ENCODE measurements around the gene ACBD3.

Gene ACBD3

GRCh38 chr1:226133504-226134123 is 52.9 kb downstream of the ACBD3 start:
- DNase-seq: peak; percentile 32

- peak; percentile 48 for DNase-seq
Observed at GRCh38 chr1:226132728-226133503, 53.6 kb downstream of the ACBD3 start.

DNA sequence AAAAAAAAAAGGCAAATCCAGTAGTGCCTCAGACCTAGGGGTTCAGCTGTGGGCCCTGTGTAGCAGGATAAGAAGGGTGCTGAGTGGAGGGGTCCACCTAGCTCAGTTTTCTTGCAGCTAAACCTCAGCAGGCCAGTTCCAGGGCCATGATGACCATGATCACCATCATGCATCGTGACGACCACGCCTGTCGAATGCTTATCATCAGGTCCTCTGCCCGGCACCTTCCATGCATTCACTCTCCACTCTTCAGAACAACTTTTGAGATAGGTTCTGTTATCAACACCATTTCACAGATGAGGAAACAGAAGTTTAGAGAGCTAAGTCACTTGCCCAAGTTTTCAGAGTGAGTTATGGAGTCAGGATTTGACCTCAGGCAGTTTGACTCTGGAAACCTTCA is 54.9 kb downstream of the ACBD3 start:
- peak; percentile 22 for DNase-seq

DNA sequence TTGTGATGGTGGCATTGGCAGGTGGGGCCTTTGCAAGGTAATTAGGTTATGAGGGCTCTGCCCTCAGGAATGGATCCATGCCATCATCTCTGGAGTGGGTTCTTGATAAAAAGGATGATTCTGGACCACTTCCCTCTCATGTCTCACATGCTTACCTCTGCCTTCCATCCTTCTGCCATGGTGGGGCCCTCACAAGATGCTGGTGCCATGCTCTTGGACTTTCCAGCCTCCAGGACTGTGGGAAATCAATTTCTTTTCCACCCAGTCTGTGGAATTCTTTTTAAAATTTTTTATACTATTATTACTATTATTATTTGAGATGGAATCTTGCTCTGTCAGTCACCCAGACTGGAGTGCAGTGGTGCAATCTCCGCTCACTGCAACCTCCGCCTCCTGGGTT is 57.3 kb downstream of the ACBD3 start:
- peak; percentile 12 for DNase-seq

DNA sequence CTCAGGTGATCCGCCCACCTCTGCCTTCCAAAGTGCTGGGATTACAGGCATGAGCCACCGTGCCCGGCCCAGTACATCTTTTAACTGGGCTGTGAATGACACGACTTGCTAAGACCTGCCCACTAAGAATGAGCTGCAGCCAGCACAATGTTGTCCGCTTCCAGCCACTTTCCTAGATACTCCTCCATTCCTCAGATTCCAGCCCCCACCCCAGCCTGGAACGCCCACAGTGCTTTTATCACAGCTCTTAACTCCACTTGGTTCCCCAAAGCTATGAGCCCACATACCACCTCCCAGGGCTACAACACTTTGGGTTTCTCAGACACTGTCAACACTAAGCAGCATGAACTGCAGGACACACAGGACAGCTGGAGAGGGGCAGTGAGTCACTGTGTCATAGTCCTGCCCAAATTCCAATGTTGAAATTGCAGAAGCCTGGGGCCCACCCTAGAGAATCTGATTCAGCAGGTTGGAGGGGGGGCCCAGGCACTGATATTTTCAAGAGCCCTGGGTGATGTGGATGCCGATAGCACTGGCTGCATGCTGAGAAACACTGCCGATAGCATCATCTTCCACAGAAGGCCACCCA is 58.0 kb downstream of the ACBD3 start:
- DNase-seq: peak; percentile 42

DNA sequence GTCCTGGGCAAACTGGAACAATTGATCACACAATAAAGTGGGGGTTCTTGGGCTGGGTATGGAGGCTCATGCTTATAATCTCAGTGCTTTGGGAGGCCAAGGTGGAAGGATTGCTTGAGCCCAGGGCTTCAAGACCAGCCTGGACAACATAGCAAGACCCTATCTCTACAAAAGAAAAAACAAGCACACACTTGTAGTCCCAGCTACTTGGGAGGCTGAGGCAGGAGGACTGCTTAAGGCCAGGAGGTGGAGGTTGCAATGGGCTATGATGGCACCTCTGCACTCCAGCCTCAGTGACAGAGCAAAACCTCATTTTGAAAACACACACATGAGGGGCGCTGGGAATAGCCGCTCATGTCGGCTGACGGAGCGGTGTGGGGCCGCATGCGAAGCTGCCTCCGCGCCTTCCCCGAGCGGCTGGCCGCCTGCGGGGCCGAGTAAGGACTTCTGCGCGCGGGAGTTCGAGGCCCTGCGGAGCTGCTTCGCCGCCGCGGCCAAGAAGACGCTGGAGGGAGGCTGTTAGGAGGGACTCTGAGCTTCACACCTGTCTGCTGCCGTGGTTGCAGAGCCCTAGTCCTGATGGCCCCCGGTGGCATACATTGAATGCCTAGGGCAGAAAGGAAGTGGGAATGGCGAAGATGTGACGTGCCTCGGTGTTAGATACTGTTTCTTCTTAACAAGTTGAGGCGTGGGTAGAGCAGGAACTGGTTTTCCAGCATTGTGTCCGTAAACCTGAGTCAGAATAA is 59.5 kb downstream of the ACBD3 start:
- no peak for DNase-seq

GRCh38 chr1:226125831-226126230 is 60.7 kb downstream of the ACBD3 start:
- DNase-seq: no peak

DNA sequence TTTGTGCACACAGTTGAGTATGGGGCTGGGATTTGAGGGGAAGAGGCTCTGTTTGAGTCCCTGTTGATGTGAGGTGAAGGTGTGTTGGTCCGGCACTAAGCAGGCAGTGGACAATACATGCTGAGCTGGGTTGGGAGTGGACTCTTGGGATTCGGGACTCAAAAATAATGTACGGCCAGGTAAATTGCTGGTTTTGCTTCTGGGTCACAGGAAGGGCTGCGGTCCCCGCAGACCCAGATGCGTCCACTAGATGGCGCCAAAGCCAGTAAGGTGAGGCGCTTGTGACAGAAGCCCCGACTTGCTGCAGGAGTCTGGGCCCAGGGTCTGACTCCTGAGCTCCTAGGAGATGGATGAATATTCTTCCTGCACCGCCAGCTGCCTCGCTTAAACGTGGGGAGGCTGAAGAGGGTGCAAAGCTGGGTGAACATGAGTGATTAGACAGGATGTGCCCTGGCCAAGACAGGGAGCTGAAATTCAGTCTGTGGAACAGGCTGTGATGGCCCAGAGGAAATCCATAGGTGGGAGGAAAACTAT is 61.4 kb downstream of the ACBD3 start:
- peak; percentile 98 for DNase-seq

DNA sequence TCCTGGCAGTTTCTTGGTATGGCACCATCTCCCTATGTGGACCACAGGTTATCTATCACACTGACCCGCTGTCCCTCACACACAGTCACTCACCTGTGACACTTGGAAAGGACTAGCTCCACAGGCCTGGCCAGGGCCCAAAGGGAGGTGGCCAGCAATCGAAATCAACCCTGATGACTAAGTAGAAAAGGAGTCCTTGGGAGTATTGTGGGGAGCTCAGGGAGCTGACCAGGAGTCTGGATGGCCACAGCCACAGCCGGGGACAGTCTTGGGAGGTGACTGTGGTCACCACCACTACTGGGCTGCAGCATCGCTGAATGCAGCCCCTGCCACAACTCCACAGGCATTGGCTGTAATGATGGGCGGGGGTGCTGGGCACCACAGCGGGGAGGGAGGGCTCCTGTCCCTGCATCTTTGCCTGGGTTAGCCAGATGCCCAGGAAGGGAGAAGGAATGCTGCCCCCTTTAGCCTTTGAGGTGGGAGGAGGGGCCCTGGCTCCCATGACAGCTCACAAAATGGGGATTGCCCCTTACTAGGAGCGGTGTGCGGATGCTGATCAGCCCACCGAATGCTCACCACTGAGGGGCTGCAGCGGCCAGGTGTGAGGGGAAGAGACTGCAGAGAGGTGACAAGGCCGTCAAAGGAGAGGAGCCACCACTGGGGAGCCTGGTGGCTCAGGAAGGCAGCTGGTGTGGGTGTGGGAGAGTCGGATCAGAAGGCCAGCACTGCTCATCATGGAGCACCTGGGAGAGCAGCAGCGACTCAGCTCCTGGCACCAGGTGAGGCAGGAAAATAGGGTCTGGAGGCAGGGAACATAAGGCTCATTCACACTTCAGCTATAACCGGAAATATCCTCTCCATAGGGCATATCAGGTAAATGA is 62.7 kb downstream of the ACBD3 start:
- peak; percentile 56 for DNase-seq

GRCh38 chr1:226123212-226123560 is 63.4 kb downstream of the ACBD3 start:
- DNase-seq: no peak

DNA sequence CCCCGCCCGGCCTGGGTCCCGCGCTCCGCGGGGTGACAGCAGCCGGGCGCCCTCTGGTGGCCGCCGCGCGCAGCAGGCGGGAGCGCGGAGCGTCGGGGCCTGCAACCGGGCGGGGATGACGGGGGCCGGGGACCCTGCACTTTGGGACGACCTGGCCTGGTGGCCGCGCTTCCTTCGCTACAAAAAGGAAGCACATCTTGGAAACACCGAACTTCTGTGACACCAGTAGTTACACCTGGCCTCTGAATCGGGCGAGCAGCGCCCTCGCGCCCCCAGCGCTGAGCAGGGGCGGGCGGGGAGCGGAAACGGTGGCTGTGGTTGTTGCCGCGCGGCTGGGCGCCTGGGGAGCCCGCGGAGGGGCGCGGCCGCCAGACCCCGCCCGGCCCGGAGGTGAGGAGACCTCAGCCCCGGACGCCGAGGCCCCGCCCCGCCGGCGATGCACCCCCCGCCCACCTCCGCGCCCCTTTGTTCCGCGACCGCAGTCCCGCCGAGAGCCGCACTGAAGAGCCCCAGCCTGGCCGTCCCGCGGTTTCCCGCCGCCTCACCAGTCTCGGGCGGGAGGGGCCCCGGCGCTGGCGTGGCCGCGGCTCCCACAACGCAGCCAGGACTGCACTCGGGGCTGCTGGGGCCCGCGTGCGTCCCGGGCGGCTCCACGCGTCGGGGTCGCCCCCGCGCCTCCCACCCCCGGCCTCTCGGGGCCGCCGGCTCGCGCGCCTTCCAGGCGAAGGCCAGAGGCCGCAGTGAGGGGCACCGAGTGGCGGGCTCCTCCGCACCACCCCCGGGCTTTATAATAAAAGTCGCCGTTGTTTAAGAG is 64.7 kb downstream of the ACBD3 start:
- peak; percentile 92 for DNase-seq

- no peak for DNase-seq
Observed at GRCh38 chr1:226121049-226121586, 65.4 kb downstream of the ACBD3 start.

DNA sequence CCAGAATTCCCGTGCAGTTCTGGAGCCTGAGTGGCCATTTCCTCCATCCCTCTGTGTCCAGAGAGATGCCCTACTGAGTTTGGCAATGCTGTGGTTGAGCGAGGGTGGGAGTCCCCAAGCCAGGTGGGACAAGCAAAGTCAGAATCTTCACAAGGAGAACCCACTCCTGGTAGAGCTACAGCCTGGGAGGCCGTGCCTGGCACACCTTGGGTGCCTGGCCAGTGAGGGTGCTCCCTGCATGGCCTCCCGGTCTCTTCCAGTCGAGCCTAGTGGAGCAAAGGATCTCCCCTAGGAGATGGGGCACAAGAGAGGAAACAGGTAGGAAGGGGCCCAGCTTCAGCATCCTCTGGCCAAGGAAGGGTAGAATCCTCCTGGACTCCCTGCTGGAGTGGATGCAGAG is 66.1 kb downstream of the ACBD3 start:
- DNase-seq: no peak

DNA sequence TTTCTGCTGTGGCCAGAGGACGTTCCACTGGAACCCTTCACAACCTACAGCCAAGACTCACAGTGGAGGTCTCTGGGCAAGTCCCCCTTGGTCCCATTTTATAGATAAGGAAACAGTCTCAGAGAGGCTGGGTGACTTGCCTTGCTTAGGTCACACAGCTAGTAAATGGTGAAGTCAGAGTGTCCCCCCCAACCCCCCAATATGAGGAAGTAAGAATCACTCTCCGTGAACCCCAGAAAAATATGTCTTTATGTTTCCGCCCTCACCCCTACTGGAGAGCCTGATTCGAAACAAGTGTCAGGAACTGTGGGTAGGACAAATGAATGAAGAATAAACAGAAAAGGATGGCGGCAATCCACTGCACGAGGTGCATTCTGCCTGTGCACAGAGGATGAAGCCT is 67.4 kb downstream of the ACBD3 start:
- no peak for DNase-seq

DNA sequence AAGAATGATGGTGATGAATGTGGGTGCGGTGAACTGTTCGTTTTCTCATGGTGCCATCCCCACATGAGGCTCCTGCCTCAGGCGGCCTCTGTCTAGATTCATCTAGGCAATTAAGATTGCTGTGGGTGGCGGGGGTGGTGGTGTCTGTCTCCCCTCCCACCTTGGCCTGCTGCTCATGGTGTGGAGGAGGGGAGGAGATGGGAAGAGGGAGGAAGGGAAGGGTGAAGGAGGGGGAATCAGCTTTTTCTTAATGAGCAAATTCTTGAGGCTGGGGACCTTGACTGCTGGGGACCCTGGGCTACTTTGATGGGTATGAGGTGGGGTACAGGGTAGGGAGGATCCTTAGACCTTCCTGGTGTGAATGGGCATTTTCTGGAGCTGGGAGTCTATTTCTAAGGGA is 68.2 kb downstream of the ACBD3 start:
- no peak for DNase-seq

DNA sequence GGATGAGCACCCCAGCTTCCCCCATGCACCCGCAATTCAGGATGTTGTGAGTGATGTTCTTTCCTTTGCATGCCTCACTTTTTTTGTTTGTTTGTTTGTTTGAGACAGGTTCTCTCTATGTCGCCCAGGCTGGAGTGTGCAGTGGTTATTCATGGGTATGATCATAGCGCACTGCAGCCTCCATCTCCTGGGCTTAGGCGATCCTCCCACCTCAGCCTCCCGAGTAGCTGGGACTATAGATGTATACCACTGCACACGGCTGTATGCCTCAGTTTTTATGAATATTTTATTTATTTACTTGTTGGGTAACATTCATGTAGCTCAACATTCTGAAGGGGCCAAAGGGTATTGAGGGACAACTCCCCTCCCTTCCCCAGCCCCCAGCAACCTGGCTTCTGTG is 69.2 kb downstream of the ACBD3 start:
- DNase-seq: no peak

- DNase-seq: no peak
Observed at GRCh38 chr1:226116673-226117072, 69.9 kb downstream of the ACBD3 start.

DNA sequence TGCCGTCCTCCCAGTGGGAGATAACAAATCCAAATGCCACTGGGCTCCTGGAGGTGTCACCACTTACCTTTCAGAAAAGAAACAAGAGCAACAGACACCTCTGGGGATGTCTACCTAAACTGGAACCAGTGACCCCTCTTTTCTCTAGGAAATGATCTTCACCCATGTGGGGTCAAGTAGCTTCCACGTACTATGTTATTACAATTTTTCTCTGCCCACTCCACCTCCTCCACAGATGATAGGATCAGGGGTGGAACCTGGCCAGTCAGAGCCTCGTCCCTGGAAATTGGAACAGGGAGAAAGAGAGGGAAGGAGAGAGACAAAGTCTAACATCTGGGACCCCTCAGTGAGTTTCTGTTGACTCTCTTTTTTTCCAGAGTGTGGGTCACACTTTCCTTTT is 73.9 kb downstream of the ACBD3 start:
- no peak for DNase-seq

GRCh38 chr1:226111883-226112261 is 74.7 kb downstream of the ACBD3 start:
- no peak for DNase-seq

DNA sequence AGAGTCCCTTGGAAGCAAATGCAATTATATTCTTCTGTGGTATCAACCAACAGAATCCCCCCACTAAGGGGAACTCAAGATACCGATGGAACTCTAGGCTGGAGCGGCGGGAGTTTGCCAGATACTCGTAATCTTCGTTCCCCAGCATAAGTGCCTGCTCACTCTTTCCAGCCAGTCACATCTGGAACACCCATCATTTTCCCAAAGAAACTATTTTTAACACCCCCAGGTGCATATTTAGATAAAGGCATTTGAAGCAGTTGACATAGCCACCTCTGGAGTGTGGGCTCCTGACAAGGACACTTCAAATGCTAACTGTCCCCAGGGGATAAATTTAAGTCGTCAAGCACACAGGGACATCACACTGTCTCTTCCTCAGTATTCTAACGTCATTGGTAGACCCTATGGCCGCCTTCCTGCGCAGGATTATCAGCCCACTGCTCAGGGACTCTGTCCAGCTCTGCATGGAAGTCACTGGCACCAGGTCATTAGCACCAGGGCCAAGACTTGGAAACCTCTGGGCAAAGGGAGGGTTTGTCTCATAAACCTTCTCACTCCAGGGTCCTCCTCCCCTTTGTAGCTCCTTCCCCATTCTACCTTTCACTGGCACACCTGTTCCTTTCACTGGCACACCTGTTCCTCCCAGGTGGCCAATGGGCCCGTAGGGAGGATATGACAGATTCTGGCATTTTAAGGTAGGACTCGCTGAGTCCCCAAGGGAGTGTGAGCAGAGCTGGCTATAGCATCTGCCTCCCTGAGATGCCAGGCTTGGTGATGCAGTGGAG is 75.3 kb downstream of the ACBD3 start:
- DNase-seq: no peak
